GM12892 (cell line): ENCODE results near the gene CCDC158.

ENCODE experiments used
- POLR2A ChIP-seq: IDR thresholded peaks from 2 replicates; pipeline ENCODE4 v1.6.1; 2011; ENCODE audit warnings: low read depth, low read length, control low read depth
- TAF1 ChIP-seq: IDR thresholded peaks from 2 replicates; pipeline ENCODE4 v1.6.1; 2011; ENCODE audit warnings: low read depth, mild to moderate bottlenecking, control low read depth, low read length, borderline replicate concordance

- TF ChIP-seq POLR2A: no peak
- TF ChIP-seq TAF1: no peak
These were observed 21.9 kb upstream of the CCDC158 start for GRCh38 chr4:76442807-76443206.
